Trophoblast cell (in vitro differentiated cells and primary cell): ENCODE results near the gene PLA2G2C.

Experiments
- DNase-seq, 2 donors: peaks; one replicate each; pipeline ENCODE4 v3.0.0-alpha.2; 2016
- H2AFZ ChIP-seq: 2 replicates; pipeline ENCODE4 v1.6.1; 2013; ENCODE audit warnings: low read length, moderate library complexity, mild to moderate bottlenecking; ENCODE audit not compliant: insufficient read depth, poor library complexity
- H2AK5ac ChIP-seq: 2 replicates; pipeline ENCODE4 v1.6.1; 2013; ENCODE audit warnings: mild to moderate bottlenecking, low read length
- H2BK120ac ChIP-seq: 2 replicates; pipeline ENCODE4 v1.6.1; 2013; ENCODE audit warnings: low read length, mild to moderate bottlenecking, moderate library complexity; ENCODE audit not compliant: insufficient read depth, poor library complexity
- H2BK12ac ChIP-seq: 2 replicates; pipeline ENCODE4 v1.6.1; 2013; ENCODE audit warnings: mild to moderate bottlenecking, low read length, moderate library complexity
- H2BK5ac ChIP-seq: 2 replicates; pipeline ENCODE4 v1.6.1; 2013; ENCODE audit warnings: low read length, low read depth, moderate library complexity, mild to moderate bottlenecking; ENCODE audit not compliant: poor library complexity
- H3K14ac ChIP-seq: 2 replicates; pipeline ENCODE4 v1.6.1; 2013; ENCODE audit warnings: mild to moderate bottlenecking, low read length
- H3K18ac ChIP-seq: 2 replicates; pipeline ENCODE4 v1.6.1; 2013; ENCODE audit warnings: mild to moderate bottlenecking, low read length
- H3K23ac ChIP-seq: 2 replicates; pipeline ENCODE4 v1.6.1; 2013; ENCODE audit warnings: low read length
- H3K27ac ChIP-seq: 2 replicates; pipeline ENCODE4 v1.5.1; 2013; ENCODE audit warnings: low read depth, mild to moderate bottlenecking, inconsistent platforms, low read length, moderate library complexity
- H3K27me3 ChIP-seq: 2 replicates; pipeline ENCODE4 v1.6.1; 2013; ENCODE audit warnings: inconsistent platforms, mild to moderate bottlenecking, low read length, moderate library complexity; ENCODE audit not compliant: insufficient read depth
- H3K36me3 ChIP-seq, 2 experiments: 1 replicate in 1 of 2; 2 replicates in 1 of 2; pipeline ENCODE4 v1.6.1; 2013; ENCODE audit warnings: low read length in 2 of 2, mild to moderate bottlenecking in 2 of 2, moderate library complexity in 1 of 2; ENCODE audit not compliant: insufficient read depth in 2 of 2, control insufficient read depth in 1 of 2
- H3K4ac ChIP-seq: 2 replicates; pipeline ENCODE4 v1.6.1; 2013; ENCODE audit warnings: low read depth, mild to moderate bottlenecking, low read length, moderate library complexity
- H3K4me1 ChIP-seq, 2 experiments: 1 replicate in 1 of 2; 2 replicates in 1 of 2; pipeline ENCODE4 v1.6.1; 2013; ENCODE audit warnings: low read length in 2 of 2, mild to moderate bottlenecking in 2 of 2, moderate library complexity in 1 of 2; ENCODE audit not compliant: insufficient read depth in 2 of 2, control insufficient read depth in 1 of 2
- H3K4me2 ChIP-seq: 2 replicates; pipeline ENCODE4 v1.6.1; 2013; ENCODE audit warnings: inconsistent platforms, mild to moderate bottlenecking, low read length, moderate library complexity
- H3K4me3 ChIP-seq: 2 replicates; pipeline ENCODE4 v1.5.1; 2013; ENCODE audit warnings: mild to moderate bottlenecking, low read depth, low read length, inconsistent platforms
- H3K79me1 ChIP-seq: one replicate; pipeline ENCODE4 v1.6.1; 2013; ENCODE audit warnings: low read length
- H3K79me2 ChIP-seq: 2 replicates; pipeline ENCODE4 v1.6.1; 2013; ENCODE audit warnings: low read length, mild to moderate bottlenecking; ENCODE audit not compliant: control insufficient read depth, insufficient read depth, poor library complexity
- H3K9ac ChIP-seq: 2 replicates; pipeline ENCODE4 v1.6.1; 2013; ENCODE audit warnings: mild to moderate bottlenecking, low read length
- H3K9me3 ChIP-seq: 2 replicates; pipeline ENCODE4 v1.6.1; 2013; ENCODE audit warnings: low read depth, mild to moderate bottlenecking, control low read depth, inconsistent platforms, low read length; ENCODE audit not compliant: insufficient read depth
- H4K12ac ChIP-seq: 2 replicates; pipeline ENCODE4 v1.6.1; 2013; ENCODE audit warnings: low read depth, mild to moderate bottlenecking, low read length, moderate library complexity
- H4K8ac ChIP-seq: 2 replicates; pipeline ENCODE4 v1.6.1; 2013; ENCODE audit warnings: low read depth, mild to moderate bottlenecking, low read length, moderate library complexity
- H4K91ac ChIP-seq: one replicate; pipeline ENCODE4 v1.6.1; 2013; ENCODE audit warnings: low read depth, mild to moderate bottlenecking, low read length, moderate library complexity
- WGBS: extraction: QIAGEN DNeasy Blood & Tissue Kit; methylation state at CpG from one replicate; pipeline ENCODE4 v1.1.7; 2013; ENCODE audit warnings: missing lambda C conversion rate; ENCODE audit not compliant: insufficient read length, insufficient coverage; ENCODE audit errors: extremely low coverage; 5-methylcytosine and 5-hydroxymethylcytosine counted together

Gene PLA2G2C

GRCh38 chr1:20115916-20116315, 70.4 kb downstream of the PLA2G2C start:
- Histone ChIP-seq H3K36me3 (no peaks in the 10 kb centered on the region), H2BK5ac (no peak overlapping the region), H3K4me3 (no peak overlapping the region), H3K14ac (no peak overlapping the region), H2BK12ac (no peak overlapping the region), H4K91ac (no peak overlapping the region), H3K23ac (no peak overlapping the region), H3K79me1 (no peaks in the 10 kb centered on the region), H3K18ac (no peak overlapping the region), H3K27me3 (no peaks in the 10 kb centered on the region), H3K27ac (no peak overlapping the region), H3K9me3 (no peaks in the 10 kb centered on the region), H2AK5ac (no peak overlapping the region), H3K4ac (no peak overlapping the region), H4K8ac (no peak overlapping the region), H3K4me1 (peaks cover 0 to 2% of the 10 kb centered on the region in 2 experiments), H2AFZ (no peak overlapping the region), H4K12ac (no peak overlapping the region), H3K79me2 (no peaks in the 10 kb centered on the region), H3K4me2 (no peak overlapping the region), H2BK120ac (no peak overlapping the region), H3K9ac (no peak overlapping the region)
- DNase-seq, result no peak
- no CpG with 5 or more reads among the region's 7 CpGs for whole genome bisulfite sequencing

GRCh38 chr1:20115479-20115878, 70.8 kb downstream of the PLA2G2C start:
- Histone ChIP-seq H3K79me1 (peaks cover 2% of the 10 kb centered on the region), H3K9ac (no peak overlapping the region), H4K8ac (no peak overlapping the region), H2AFZ (no peak overlapping the region), H3K27ac (no peak overlapping the region), H2AK5ac (no peak overlapping the region), H3K14ac (no peak overlapping the region), H4K12ac (no peak overlapping the region), H3K79me2 (no peaks in the 10 kb centered on the region), H3K23ac (no peak overlapping the region), H3K4me1 (peaks cover 0 to 4% of the 10 kb centered on the region in 2 experiments), H4K91ac (no peak overlapping the region), H3K4me2 (no peak overlapping the region), H2BK120ac (no peak overlapping the region), H3K9me3 (no peaks in the 10 kb centered on the region), H3K18ac (no peak overlapping the region), H2BK12ac (no peak overlapping the region), H2BK5ac (no peak overlapping the region), H3K36me3 (no peaks in the 10 kb centered on the region), H3K4ac (no peak overlapping the region), H3K4me3 (no peak overlapping the region), H3K27me3 (no peaks in the 10 kb centered on the region)
- no CpG with 5 or more reads among the region's 4 CpGs for WGBS
- DNase-seq, result no peak

DNA sequence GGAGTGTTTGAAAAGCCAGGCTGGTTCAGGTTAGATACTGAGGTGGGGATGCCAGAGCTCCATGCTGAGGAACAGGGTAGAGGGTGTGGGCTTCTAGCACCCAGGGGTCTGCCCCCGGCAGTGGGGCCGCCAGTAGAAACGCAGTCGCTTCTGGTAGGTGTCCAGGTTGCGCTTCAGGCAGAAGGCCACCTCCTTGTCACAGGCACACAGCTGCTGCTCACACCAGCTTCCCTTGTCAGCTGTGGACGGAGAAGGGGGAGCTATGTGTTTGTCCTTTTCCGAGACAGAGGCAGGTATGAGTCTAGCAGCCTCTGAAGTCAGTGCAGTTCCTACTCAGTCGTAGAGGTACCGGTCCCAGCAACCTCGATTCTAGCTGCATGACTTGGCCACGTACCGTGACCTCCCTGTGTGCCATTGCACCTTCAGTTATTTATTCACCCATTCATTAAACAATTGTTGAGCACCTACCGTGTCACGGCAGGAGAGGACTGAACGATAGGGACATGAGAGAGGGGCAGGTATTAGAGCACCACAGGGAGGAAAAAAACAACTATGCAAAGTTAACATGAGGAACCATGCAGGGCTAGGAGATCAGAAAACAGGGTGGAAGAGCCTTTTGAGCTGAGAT, 72.2 kb downstream of the PLA2G2C start:
- H3K4me1 ChIP-seq, result peaks cover 0 to 5% of the 10 kb centered on the region in 2 experiments
- no peak overlapping the region for H2BK120ac ChIP-seq
- H2BK12ac ChIP-seq, result no peak overlapping the region
- H3K79me1 ChIP-seq, result peaks cover 2% of the 10 kb centered on the region
- H2BK5ac ChIP-seq, result no peak overlapping the region
- no peaks in the 10 kb centered on the region for H3K9me3 ChIP-seq
- no peak for DNase-seq
- no peak overlapping the region for H2AFZ ChIP-seq
- no peak overlapping the region for H4K12ac ChIP-seq
- H3K36me3 ChIP-seq, result no peaks in the 10 kb centered on the region
- no peak overlapping the region for H4K8ac ChIP-seq
- no peak overlapping the region for H3K4ac ChIP-seq
- no peak overlapping the region for H3K23ac ChIP-seq
- H3K9ac ChIP-seq, result no peak overlapping the region
- WGBS, result no CpG with 5 or more reads among the region's 15 CpGs
- H3K18ac ChIP-seq, result no peak overlapping the region
- no peak overlapping the region for H3K27ac ChIP-seq
- H3K4me3 ChIP-seq, result no peak overlapping the region
- no peaks in the 10 kb centered on the region for H3K27me3 ChIP-seq
- H3K14ac ChIP-seq, result no peak overlapping the region
- H3K4me2 ChIP-seq, result no peak overlapping the region
- no peak overlapping the region for H2AK5ac ChIP-seq
- no peaks in the 10 kb centered on the region for H3K79me2 ChIP-seq
- H4K91ac ChIP-seq, result no peak overlapping the region
